HepG2 (cell line): ENCODE data around the gene REPIN1. TPM values are rescaled to one million over a fixed set of nuclear protein-coding genes. Genes with fewer than 3 reads are reported as not detected.

Experiments used
- ATAC-seq: fragments of 200-7000 bp; cut with Tn5 transposase; 3 replicates; pipeline ENCODE4 v1.9.1; 2020; ENCODE audit warnings: mild to moderate bottlenecking, moderate library complexity
- BruUV-seq: library from RNA; stranded (reverse); fragments of 400-500 nt; replicated peaks from 2 replicates; lab custom pipeline; 2021; lab: Mats Ljungman, UMichigan
- CTCF ChIA-PET: fragments of 300-600 bp; formaldehyde crosslinking; extraction: SDS; loops from one replicate; lab custom pipeline; 2021; ENCODE audit warnings: low total read pairs, inconsistent platforms, low intra/inter-chr PET ratio; lab: Yijun Ruan, JAX
- POLR2A ChIA-PET: fragments of 350-600 bp; sonication (Branson Sonifier 250); formaldehyde crosslinking; loops from one replicate; lab custom pipeline; 2020; ENCODE audit warnings: antibody characterized with exemption, inconsistent platforms; lab: Yijun Ruan, JAX
- DNase-seq: peaks from one replicate; pipeline ENCODE4 v3.0.0-alpha.2; 2015; ENCODE audit warnings: low spot score
- FAIRE-seq: peaks from 3 replicates; lab custom pipeline; 2011; peaks lifted over from hg19 to GRCh38; lab: Jason Lieb, UNC
- H2AFZ ChIP-seq: one replicate; pipeline ENCODE4 v1.6.1; 2011; ENCODE audit warnings: low read length, inconsistent platforms
- H3K27ac ChIP-seq: fragments of 300-600 bp; 3 replicates; pipeline ENCODE4 v1.8.0; 2011; ENCODE audit warnings: mixed run types, mild to moderate bottlenecking, mixed read lengths, low read length, inconsistent platforms; ENCODE audit not compliant: insufficient read depth; ENCODE audit errors: extremely low read length
- H3K27me3 ChIP-seq, 2 experiments: fragments of 200-600 bp in 1 of 2; 2 replicates in 1 of 2; 3 replicates in 1 of 2; pipeline versions ENCODE4 v1.6.0 to v1.8.0; 2011; ENCODE audit warnings: low read length in 2 of 2, mild to moderate bottlenecking in 2 of 2, moderate library complexity in 2 of 2, inconsistent platforms in 1 of 2; ENCODE audit not compliant: insufficient read depth in 2 of 2, control insufficient read depth in 1 of 2
- H3K36me3 ChIP-seq, 2 experiments: fragments of 200-600 bp in 1 of 2; replicated peaks in 1 of 2; 2 replicates in 1 of 2; 3 replicates in 1 of 2; pipeline versions ENCODE4 v1.5.1 to v1.8.0; 2011; ENCODE audit warnings: low read length in 2 of 2, inconsistent platforms in 1 of 2; ENCODE audit not compliant: insufficient read depth in 2 of 2, control insufficient read depth in 1 of 2
- H3K4me1 ChIP-seq: 2 replicates; pipeline ENCODE4 v1.5.1; 2012; ENCODE audit warnings: low read length, inconsistent platforms; ENCODE audit not compliant: insufficient read depth
- H3K4me2 ChIP-seq: 2 replicates; pipeline ENCODE4 v1.6.0; 2011; ENCODE audit warnings: low read depth, low read length, inconsistent platforms
- H3K4me3 ChIP-seq, 3 experiments: fragments of 200-600 bp in 1 of 3; sonication (generic), shearing (Covaris generic) in 1 of 3; replicated peaks in 1 of 3; 2 replicates each; pipeline ENCODE4 v1.5.1; 2011 to 2016; ENCODE audit warnings: low read length in 3 of 3, inconsistent platforms in 2 of 3, low read depth in 2 of 3, mild to moderate bottlenecking in 2 of 3, control low read depth in 1 of 3, mixed read lengths in 1 of 3; ENCODE audit not compliant: insufficient read depth in 1 of 3
- H3K79me2 ChIP-seq: one replicate; pipeline ENCODE4 v1.6.1; 2011; ENCODE audit warnings: low read length, inconsistent platforms; ENCODE audit not compliant: insufficient read depth
- H3K9ac ChIP-seq: 2 replicates; pipeline ENCODE4 v1.6.0; 2011; ENCODE audit warnings: mild to moderate bottlenecking, low read depth, low read length, inconsistent platforms; ENCODE audit not compliant: insufficient read depth
- H3K9me3 ChIP-seq: 2 replicates; pipeline ENCODE4 v1.5.1; 2012; ENCODE audit warnings: mild to moderate bottlenecking, low read length
- H4K20me1 ChIP-seq: 2 replicates; pipeline ENCODE4 v1.6.0; 2011; ENCODE audit warnings: inconsistent platforms, mild to moderate bottlenecking, low read length, moderate library complexity; ENCODE audit not compliant: insufficient read depth
- ATF7 ChIP-seq, 2 experiments: fragments of 450-650 bp in 1 of 2; sonication (generic) in 1 of 2; formaldehyde crosslinking in 1 of 2; IDR thresholded peaks; 2 replicates each; pipeline versions ENCODE4 v1.4.0 to v1.6.1; 2016 to 2020; ENCODE audit warnings: antibody characterized with exemption in 1 of 2, mild to moderate bottlenecking in 1 of 2, missing genetic modification reagents in 1 of 2
- ZNF446 ChIP-seq: sonication (generic); formaldehyde crosslinking; IDR thresholded peaks from 2 replicates; pipeline ENCODE4 v1.5.0; 2020; ENCODE audit warnings: mild to moderate bottlenecking, missing genetic modification reagents
- WGBS: methylation state at CpG from one replicate; pipeline ENCODE4 v1.1.6; 2017; ENCODE audit warnings: low lambda C conversion rate; 5-methylcytosine and 5-hydroxymethylcytosine counted together
- in situ Hi-C: cut with HindIII; loops from 2 replicates; pipeline ENCODE4 v1.10.0; 2017; ENCODE audit warnings: low pct_unique_long_range_greater_than_20kb; ENCODE audit not compliant: extremely low pct_ligation_motif_present
- intact Hi-C: fragments of 100-400 bp; cut with micrococcal nuclease; formaldehyde crosslinking; loops from one replicate; pipeline ENCODE4 v1.10.0; 2022; ENCODE audit not compliant: unreplicated experiment
- polyA plus RNA-seq, 8 experiments: library from polyadenylated mRNA; depleted of rRNA in 3 of 8; stranded (reverse) in 7 of 8; unstranded in 1 of 8; fragments of >200 nt; fragmentation: Illumina TruSeq in 4 of 8; extraction: Trizol in 4 of 8; gene quantifications; 2 replicates each; pipeline versions ENCODE4 v1.2.1 to v1.2.3, GENCODE V29; 2011 to 2016; ENCODE audit warnings: low read depth in 4 of 8, missing spikeins in 1 of 8, mixed read lengths in 1 of 8; ENCODE audit not compliant: insufficient read depth in 1 of 8
- total RNA-seq, 5 experiments: library from RNA; depleted of rRNA; stranded (reverse); fragments of >200 nt; fragmentation: Illumina TruSeq; extraction: Trizol; gene quantifications; 2 replicates each; pipeline ENCODE4 v1.2.3, GENCODE V29; 2016; ENCODE audit warnings: low read depth in 1 of 5
- TF ChIP-seq, protein P1 (sequence below): sonication (generic); formaldehyde crosslinking; IDR thresholded peaks from 2 replicates; pipeline ENCODE4 v1.4.0; 2020; ENCODE audit warnings: missing genetic modification reagents

REPIN1 gene
- total and polyA plus RNA-seq, 2 of the 13 experiments (the other 11 are each of a cell fraction or from before 2014, with no cell fraction given) = 69.9 to 108 TPM

DNA sequence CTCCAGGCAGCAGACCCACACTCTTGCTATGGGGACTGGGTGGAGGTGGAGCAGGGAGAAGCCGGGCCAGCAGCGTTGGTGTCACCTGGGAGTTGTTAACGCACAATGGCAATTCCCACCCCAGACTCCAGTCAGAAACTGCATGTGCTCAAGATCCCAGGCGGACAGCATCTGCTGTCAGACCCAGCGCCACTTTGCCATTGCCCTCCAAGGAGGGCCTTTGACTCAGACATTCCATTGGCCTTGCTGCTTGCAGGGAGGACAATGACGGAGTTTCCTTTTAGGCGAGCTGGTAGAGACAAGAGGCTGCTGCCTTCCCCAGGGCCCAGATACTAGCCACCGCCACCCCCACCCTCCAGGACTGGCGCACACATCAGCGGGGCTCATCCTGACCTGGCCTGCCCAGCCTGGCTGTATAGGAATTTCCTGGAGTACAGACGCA is 45.0 kb downstream of the REPIN1 start:
- TF ChIP-seq ZNF446 (CRISPR knock-in tag) (no peak), ATF7 (IDR thresholded peaks at IDR 0.05) (no peak), ATF7 (CRISPR knock-in tag; IDR thresholded peaks at IDR 0.05) (no peak)
- TF ChIP-seq, protein P1, sequence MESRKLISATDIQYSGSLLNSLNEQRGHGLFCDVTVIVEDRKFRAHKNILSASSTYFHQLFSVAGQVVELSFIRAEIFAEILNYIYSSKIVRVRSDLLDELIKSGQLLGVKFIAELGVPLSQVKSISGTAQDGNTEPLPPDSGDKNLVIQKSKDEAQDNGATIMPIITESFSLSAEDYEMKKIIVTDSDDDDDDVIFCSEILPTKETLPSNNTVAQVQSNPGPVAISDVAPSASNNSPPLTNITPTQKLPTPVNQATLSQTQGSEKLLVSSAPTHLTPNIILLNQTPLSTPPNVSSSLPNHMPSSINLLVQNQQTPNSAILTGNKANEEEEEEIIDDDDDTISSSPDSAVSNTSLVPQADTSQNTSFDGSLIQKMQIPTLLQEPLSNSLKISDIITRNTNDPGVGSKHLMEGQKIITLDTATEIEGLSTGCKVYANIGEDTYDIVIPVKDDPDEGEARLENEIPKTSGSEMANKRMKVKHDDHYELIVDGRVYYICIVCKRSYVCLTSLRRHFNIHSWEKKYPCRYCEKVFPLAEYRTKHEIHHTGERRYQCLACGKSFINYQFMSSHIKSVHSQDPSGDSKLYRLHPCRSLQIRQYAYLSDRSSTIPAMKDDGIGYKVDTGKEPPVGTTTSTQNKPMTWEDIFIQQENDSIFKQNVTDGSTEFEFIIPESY (CRISPR knock-in tag) = peak; percentile 68; the same call in 1 of the 2 replicates
- intact Hi-C loops (no loop called here), in situ Hi-C loops (no loop called here)
- H3K27ac ChIP-seq = no peak overlapping the region
- no peak for ATAC-seq
- H3K4me1 ChIP-seq = peaks cover 40% of the 10 kb centered on the region
- H3K9me3 ChIP-seq = no peaks in the 10 kb centered on the region
- no TSS peak for BruUV-seq
- 100% methylated on average over 3 of the region's 11 CpGs for WGBS
- H3K27me3 ChIP-seq = no peaks in the 10 kb centered on the region
- H3K36me3 ChIP-seq = no peaks in the 10 kb centered on the region
- no peak for FAIRE-seq
- H4K20me1 ChIP-seq = 0 out of 2 replicates have a peak, but pooled peaks cover 2% of the 10 kb centered on the region
- no peak for DNase-seq
- ChIA-PET CTCF (no interaction called here), POLR2A (no interaction called here)
- H3K9ac ChIP-seq = no peak overlapping the region
- H3K4me2 ChIP-seq = no peak overlapping the region
- no peak overlapping the region for H2AFZ ChIP-seq
- H3K4me3 ChIP-seq = no peak overlapping the region
- H3K79me2 ChIP-seq = no peaks in the 10 kb centered on the region
